ENCODE data around the gene CLSTN1.
"Not testable (repeated sequence)": the region's sequence is repeated elsewhere in the genome, so short reads cannot be mapped to it uniquely, and the experiment has no call there.

CLSTN1 gene

GRCh38 chr1:9825093-9826074, 1.6 kb upstream of the CLSTN1 start:
- peak; percentile 36 for DNase-seq

- no peak for DNase-seq
Observed at GRCh38 chr1:9824702-9825089, 931 bp upstream of the CLSTN1 start.

DNA sequence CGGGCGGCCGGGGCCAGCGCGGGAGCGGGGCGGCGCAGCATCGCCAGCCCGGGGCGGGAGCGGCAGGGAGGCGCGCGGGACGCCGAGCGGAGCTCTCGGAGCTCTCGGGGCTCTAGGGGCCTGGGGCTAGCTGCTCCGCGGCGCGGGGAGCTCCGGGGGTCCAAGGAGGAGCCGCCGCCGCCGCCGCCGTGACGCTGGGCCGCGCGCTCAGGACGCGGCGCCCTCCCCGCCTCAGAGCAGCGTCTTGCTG, 147 bp downstream of the CLSTN1 start:
- no peak for DNase-seq

DNA sequence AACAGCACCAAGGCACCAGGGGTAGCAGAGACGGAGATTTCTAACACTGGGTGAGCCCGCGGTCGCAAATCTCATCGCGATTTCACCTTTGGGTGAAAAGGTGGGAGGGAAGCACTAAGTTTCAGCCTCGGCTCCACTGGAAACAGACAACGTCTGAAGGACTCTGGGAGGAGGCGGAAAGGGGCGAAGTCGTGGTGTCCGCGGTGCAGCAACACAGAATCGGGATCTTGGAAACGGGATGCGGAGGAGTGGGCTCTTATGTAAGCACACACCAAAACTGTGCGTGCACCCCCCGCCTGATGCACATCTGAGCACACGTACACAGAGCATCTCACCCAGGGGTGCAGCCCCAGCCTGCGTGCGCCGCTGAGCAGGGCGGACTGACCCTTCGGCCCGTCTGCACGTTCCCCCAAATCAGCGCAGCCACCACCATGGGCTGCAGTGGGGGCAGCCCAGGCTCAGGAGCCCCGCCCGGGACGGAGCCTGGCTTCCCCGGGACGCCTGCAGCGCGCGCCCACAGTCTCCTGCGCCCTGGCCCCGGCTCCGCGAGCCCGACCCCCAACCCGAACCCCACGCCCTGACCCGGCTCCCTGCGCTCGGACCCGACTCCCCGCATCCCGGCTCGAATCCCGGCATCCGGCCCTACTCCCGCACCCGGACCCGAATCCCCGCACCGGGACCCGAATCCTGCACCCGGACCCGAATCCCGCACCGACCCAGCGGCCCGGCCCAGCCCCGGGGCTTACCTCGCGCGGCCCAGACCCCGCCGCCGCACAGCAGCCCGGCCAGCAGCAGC, 670 bp downstream of the CLSTN1 start:
- no peak for DNase-seq

GRCh38 chr1:9822490-9822889, 1.3 kb downstream of the CLSTN1 start:
- no peak for DNase-seq

GRCh38 chr1:9821710-9822109, 2.1 kb downstream of the CLSTN1 start:
- DNase-seq: no peak

DNA sequence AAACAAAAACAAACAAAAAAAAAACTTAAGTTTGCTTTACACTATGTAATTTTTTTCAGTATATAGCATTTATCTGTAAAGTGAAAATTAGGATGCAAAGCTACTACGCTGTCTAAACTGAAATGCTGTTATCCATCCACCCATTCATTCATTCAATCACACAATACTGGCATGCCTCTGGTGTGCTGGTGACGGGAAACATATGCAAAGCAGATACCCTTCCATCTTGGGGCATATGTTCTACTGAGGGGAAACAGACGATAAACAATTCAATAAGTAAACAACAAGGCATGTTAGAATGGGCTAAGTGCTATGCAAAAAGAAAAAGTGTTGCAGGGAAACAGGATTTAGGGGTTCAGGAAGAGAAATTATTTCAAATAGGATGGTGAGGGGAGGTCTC, 3.2 kb downstream of the CLSTN1 start:
- DNase-seq: no peak

GRCh38 chr1:9817734-9818133, 6.0 kb downstream of the CLSTN1 start:
- no peak for DNase-seq

- DNase-seq: no peak
Observed at GRCh38 chr1:9816199-9816598, 7.6 kb downstream of the CLSTN1 start.

DNA sequence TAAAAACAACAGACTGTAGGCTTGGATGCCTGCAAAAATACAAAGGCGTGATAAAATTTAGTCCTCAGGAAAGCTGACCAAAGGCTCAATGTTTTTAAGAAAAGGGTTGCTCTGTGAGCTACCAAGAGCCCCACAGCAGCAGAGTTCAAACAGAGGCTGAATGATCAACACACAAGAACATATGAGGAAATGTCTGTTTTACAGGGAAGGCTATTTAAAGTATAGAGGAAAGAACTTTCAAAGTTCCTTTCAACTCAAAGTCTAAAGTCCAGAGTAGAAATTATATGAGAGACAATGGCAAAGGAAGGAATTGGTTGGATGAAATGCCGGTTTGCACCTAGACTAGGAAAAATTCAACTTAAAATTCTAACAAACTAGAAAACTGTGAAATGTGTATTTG, 8.6 kb downstream of the CLSTN1 start:
- no peak for DNase-seq

DNA sequence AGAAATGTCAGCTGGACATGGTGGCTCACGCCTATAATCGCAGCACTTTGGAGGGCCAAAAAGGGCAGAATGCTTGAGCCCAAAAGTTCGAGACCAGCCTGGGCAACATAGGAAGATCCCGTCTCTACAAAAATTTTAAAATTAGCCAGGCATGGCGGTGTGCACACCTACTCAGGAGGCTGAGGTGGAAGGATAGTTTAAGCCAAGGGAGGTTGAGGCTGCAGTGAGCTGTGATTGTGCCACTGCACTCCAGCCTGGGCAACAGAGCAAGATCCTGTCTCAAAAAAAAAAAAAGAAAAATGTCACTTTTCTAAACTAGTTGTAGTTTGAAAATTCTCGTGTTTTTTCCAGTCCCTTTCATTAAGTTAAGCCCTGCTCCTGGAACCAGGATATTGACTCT, 9.1 kb downstream of the CLSTN1 start:
- no peak for DNase-seq

- no peak for DNase-seq
Observed at GRCh38 chr1:9811239-9811966, 12.4 kb downstream of the CLSTN1 start.

DNA sequence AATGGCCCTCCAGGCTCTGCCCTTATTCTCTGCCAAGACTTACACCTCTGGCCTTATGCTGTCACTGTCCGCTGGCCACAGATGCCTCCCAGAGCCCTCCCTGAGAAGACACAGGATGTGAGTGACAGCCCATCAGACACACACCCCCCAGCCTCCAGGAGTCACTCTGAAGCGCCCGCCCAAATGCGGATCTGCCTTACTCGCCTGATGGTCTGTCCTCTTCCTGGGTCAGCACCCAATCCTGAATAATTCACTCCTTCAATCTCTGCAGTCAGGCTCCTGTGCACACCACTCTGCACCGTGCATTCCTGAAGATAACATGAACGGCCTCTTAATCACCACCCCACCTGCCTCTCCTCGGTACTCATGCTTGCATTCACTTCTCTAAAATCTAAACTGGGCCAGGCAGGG, 14.7 kb downstream of the CLSTN1 start:
- DNase-seq: no peak

GRCh38 chr1:9808459-9808858, 15.3 kb downstream of the CLSTN1 start:
- DNase-seq: no peak

DNA sequence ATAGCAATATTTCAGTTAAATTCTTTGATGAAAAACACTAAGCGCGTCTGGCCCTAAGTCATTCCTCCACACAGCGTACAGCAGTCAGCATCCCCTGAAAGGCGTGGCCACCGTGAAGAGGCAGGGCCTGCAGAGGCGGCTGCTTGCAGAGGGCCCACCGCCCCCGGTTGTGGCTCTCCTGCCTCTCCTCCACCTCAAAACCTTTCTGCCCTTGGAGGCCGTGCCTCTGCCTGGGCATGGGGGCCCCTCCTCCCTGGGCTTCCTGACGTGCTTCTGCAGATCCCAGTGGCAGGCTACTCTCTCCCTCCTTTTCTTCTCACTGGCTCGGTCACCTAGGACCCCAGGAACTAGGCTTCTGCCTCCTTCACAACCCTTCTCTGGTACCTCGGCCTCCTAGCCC, 16.2 kb downstream of the CLSTN1 start:
- no peak for DNase-seq

GRCh38 chr1:9805972-9806371, 17.8 kb downstream of the CLSTN1 start:
- not testable (repeated sequence) for DNase-seq

- no peak for DNase-seq
Observed at GRCh38 chr1:9805006-9805508, 18.7 kb downstream of the CLSTN1 start.

DNA sequence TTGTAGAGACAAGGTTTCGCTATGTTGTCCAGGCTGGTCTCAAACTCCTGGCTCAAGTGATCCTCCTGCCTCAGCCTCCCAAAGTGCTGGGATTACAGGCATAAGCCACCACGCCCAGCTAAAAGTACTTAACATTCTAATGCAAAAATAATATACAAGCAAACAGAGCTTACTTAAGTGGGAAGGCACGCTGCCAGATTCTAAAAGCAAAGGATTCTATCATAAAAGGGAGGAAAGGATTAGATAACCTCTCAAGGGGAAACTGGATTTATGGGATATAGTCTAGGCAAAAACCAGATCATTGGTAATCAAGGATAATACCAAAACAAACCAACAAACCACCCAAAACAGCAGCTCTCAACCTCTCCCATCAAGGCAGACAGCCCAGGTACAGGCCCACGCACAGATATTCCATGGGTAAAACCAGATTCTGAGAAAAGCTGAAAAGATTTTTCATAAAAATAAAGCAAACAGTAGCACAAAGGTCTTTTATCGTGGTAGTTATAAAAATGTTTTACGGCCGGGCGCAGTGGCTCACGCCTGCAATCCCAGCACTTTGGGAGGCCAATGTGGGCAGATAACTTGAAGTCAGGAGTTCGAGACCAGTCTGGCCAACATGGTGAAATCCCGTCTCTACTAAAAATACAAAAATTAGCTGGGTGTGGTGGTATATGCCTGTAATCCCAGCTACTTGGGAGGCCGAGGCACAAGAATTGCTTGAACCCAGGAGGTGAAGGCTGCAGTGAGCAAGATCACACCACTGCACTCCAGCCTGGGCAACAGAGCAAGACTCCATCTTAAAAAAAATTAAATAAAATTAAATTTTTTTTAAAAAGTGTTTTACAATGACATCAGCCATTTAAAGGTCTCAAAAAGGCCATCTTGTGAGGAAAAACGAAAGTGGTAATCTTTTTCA, 20.5 kb downstream of the CLSTN1 start:
- not testable (repeated sequence) for DNase-seq

DNA sequence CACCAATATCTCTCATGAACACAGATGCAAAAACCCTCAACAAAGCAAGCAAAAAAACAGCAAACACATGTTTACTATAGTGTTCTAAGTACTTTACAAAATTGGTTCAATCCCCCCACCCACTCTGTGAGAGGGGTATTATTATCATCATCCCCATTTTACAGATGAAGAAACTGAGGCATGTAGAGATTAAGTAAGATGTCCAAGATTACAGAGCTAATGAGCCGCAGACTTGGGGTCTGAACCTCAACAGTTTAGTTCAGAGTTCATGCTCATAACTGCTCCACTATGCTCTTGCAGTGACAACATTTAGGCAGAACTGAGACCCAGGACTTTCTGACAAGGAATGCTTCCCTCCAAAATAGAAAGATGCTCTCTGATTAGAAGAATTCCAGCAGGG, 21.9 kb downstream of the CLSTN1 start:
- no peak for DNase-seq

DNA sequence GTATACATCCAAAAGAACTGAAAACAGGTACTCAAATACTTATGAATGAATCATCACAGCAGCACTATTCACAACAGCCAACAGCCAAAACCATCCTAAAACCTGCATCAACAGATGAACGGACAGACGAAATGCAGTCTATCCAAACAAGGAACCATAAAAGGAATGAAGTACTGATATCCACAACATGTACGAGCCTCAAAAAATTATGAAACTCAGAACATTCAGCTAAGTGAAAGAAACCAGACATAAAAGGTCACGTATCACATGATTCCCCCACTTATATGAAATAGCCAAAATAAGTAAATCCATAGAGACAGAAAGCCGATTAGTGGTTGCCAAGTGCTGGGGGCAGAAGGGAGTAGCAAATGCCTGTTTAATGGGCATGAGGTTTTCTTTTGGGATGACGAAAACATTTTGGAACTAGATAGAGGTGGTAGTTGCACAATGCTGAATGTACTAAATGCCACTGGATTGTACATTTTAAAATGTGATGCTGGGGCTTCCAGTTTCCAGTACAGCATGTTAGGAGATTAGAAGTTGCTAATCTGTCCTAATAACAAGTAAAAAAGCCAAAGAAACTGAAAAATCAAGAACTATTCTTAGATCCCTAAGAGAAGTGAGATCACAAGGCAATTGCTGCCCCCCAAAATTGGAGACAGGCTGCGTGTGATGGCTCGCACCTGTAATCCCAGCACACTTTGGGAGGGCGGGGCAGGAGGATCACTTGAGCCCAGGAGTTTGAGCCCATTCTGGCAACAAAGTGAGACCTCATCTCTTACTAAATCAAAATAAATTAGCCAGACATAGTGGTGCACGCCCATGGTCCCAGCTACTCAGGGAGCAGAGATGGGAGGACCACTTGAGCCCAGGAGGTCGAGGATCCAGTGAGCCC, 25.3 kb downstream of the CLSTN1 start:
- DNase-seq: no peak

- no peak for DNase-seq
Observed at GRCh38 chr1:9797049-9797448, 26.7 kb downstream of the CLSTN1 start.
